Keratinocyte (primary cell): Measurements from ENCODE around the gene PCDHA6. TPM values are rescaled to one million over a fixed set of nuclear protein-coding genes. Genes with fewer than 3 reads are reported as not detected.

Source experiments
- DNase-seq: peaks from one replicate; pipeline ENCODE4 v3.0.0-alpha.2; 2011; ENCODE audit warnings: low read depth, missing footprints, low spot score
- FAIRE-seq: peaks from 2 replicates; lab custom pipeline; 2011; peaks lifted over from hg19 to GRCh38; lab: Jason Lieb, UNC
- H2AFZ ChIP-seq: 2 replicates; pipeline ENCODE4 v1.6.0; 2012; ENCODE audit warnings: low read length, control low read depth, inconsistent platforms; ENCODE audit not compliant: control insufficient read depth
- H3K27ac ChIP-seq: 2 replicates; pipeline ENCODE4 v1.5.1; 2011; ENCODE audit warnings: low read length; ENCODE audit not compliant: control insufficient read depth, insufficient read depth
- H3K27me3 ChIP-seq: 3 replicates; pipeline ENCODE4 v1.6.0; 2011; ENCODE audit warnings: low read length; ENCODE audit not compliant: control insufficient read depth, insufficient read depth; ENCODE audit errors: extremely low read depth
- H3K36me3 ChIP-seq, 2 experiments: 2 replicates in 1 of 2; 3 replicates in 1 of 2; pipeline ENCODE4 v1.5.1; 2011; ENCODE audit warnings: low read length in 2 of 2, mild to moderate bottlenecking in 1 of 2; ENCODE audit not compliant: control insufficient read depth in 2 of 2, insufficient read depth in 2 of 2; ENCODE audit errors: extremely low read depth in 1 of 2
- H3K4me1 ChIP-seq: 3 replicates; pipeline ENCODE4 v1.5.1; 2011; ENCODE audit warnings: low read length; ENCODE audit not compliant: control insufficient read depth, insufficient read depth; ENCODE audit errors: extremely low read depth
- H3K4me2 ChIP-seq: 3 replicates; pipeline ENCODE4 v1.6.0; 2011; ENCODE audit warnings: low read depth, low read length; ENCODE audit not compliant: control insufficient read depth, insufficient read depth; ENCODE audit errors: extremely low read depth
- H3K4me3 ChIP-seq, 3 experiments: fragments of 200-600 bp in 1 of 3; sonication (generic) in 1 of 3; 2 replicates in 2 of 3; 3 replicates in 1 of 3; pipeline ENCODE4 v1.5.1; 2011 to 2016; ENCODE audit warnings: low read length in 3 of 3, mild to moderate bottlenecking in 3 of 3, control low read depth in 2 of 3, inconsistent platforms in 1 of 3, low read depth in 1 of 3, mixed read lengths in 1 of 3, mixed run types in 1 of 3, moderate library complexity in 1 of 3; ENCODE audit not compliant: control insufficient read depth in 2 of 3, insufficient read depth in 2 of 3; ENCODE audit errors: extremely low read depth in 1 of 3
- H3K79me2 ChIP-seq: 2 replicates; pipeline ENCODE4 v1.6.0; 2012; ENCODE audit warnings: low read length; ENCODE audit not compliant: control insufficient read depth, insufficient read depth
- H3K9ac ChIP-seq: 3 replicates; pipeline ENCODE4 v1.6.0; 2011; ENCODE audit warnings: low read length; ENCODE audit not compliant: control insufficient read depth, insufficient read depth; ENCODE audit errors: extremely low read depth
- H3K9me1 ChIP-seq: 3 replicates; pipeline ENCODE4 v1.6.0; 2011; ENCODE audit warnings: low read length; ENCODE audit not compliant: control insufficient read depth, insufficient read depth; ENCODE audit errors: extremely low read depth
- H3K9me3 ChIP-seq: 2 replicates; pipeline ENCODE4 v1.5.1; 2012; ENCODE audit warnings: low read depth, low read length; ENCODE audit not compliant: control insufficient read depth
- H4K20me1 ChIP-seq: 3 replicates; pipeline ENCODE4 v1.6.0; 2011; ENCODE audit warnings: low read length; ENCODE audit not compliant: control insufficient read depth, insufficient read depth; ENCODE audit errors: extremely low read depth
- CTCF ChIP-seq, 3 experiments: IDR thresholded peaks in 1 of 3; conservative IDR thresholded peaks in 1 of 3; optimal IDR thresholded peaks in 1 of 3; 2 replicates in 2 of 3; 3 replicates in 1 of 3; pipeline versions ENCODE3 to v1.5.1; 2011; ENCODE audit warnings: low read length in 3 of 3, mild to moderate bottlenecking in 3 of 3, moderate library complexity in 2 of 3, control low read depth in 1 of 3, inconsistent platforms in 1 of 3; ENCODE audit not compliant: insufficient read depth in 2 of 3; ENCODE audit errors: extremely low read depth in 1 of 3
- EZH2 ChIP-seq: IDR thresholded peaks from one replicate; pipeline ENCODE4 v1.6.1; 2012; ENCODE audit warnings: inconsistent platforms, mild to moderate bottlenecking, low read length, moderate library complexity
- dilution Hi-C: fragments of 300-500 bp; cut with MboI; formaldehyde crosslinking; loops from one replicate; pipeline ENCODE4 v1.7.0; 2020; ENCODE audit warnings: low sequenced_read_pairs; ENCODE audit not compliant: extremely low pct_ligation_motif_present
- polyA plus RNA-seq, 5 experiments: library from polyadenylated mRNA; depleted of rRNA in 3 of 5; stranded (reverse) in 3 of 5; stranded (forward) in 1 of 5; unstranded in 1 of 5; fragments of >200 nt; gene quantifications; 1 replicate in 1 of 5; 2 replicates in 3 of 5; 3 replicates in 1 of 5; pipeline versions ENCODE4 v1.2.1 to v1.2.3, GENCODE V29; 2011 to 2012; ENCODE audit warnings: missing spikeins in 2 of 5, low read depth in 1 of 5, low replicate concordance in 1 of 5

Gene PCDHA6
- polyA plus RNA-seq, 1 donor (not counting 4 experiments of a cell fraction or from before 2014, with no cell fraction given): 0.04 TPM

- Histone ChIP-seq H3K27ac (no peak overlapping the region), H4K20me1 (no peaks in the 10 kb centered on the region), H3K4me2 (no peak overlapping the region), H3K9me1 (no peaks in the 10 kb centered on the region), H3K4me3 (no peak overlapping the region), H3K4me1 (no peaks in the 10 kb centered on the region), H3K9ac (no peak overlapping the region), H3K36me3 (no peaks in the 10 kb centered on the region), H3K27me3 (no peaks in the 10 kb centered on the region), H3K79me2 (no peaks in the 10 kb centered on the region), H2AFZ (no peak overlapping the region), H3K9me3 (peaks cover 11% of the 10 kb centered on the region)
- no peak for TF ChIP-seq CTCF (optimal IDR thresholded peaks at IDR 0.05 in 1 of 3, IDR thresholded peaks at IDR 0.05 in 1 of 3, conservative IDR thresholded peaks at IDR 0.05 in 1 of 3; ENCODE audit: extremely low read depth in 1 of 3, insufficient read depth in 2 of 3, low read length in 3 of 3)
- no peak for TF ChIP-seq EZH2
- FAIRE-seq (no peak), DNase-seq (no peak)
- dilution Hi-C loops: no loop called here
These were observed 49.5 kb downstream of the PCDHA6 start for GRCh38 chr5:140877262-140877581.

Other genes starting within 250 kb of the PCDHA6 start
- 0.06 to 0.19 TPM (median 0.18 TPM) in 3 replicates for gene CD14, start 194.8 kb upstream of the PCDHA6 start, polyA plus RNA-seq
- gene TMCO6, start 188.5 kb upstream of the PCDHA6 start, polyA plus RNA-seq: 7.6 to 9.2 TPM (median 7.9 TPM) in 3 replicates
- gene NDUFA2, start 180.3 kb upstream of the PCDHA6 start, polyA plus RNA-seq: 65.6 to 143 TPM (median 101 TPM) in 3 replicates
- 76.4 to 119 TPM (median 118 TPM) in 3 replicates for gene IK, start 180.1 kb upstream of the PCDHA6 start, polyA plus RNA-seq
- gene WDR55, start 163.1 kb upstream of the PCDHA6 start, polyA plus RNA-seq: 21.6 to 29.3 TPM (median 22.1 TPM) in 3 replicates
- gene DND1, start 154.4 kb upstream of the PCDHA6 start, polyA plus RNA-seq: 0.22 to 0.48 TPM (median 0.23 TPM) in 3 replicates
- 72.0 to 115 TPM (median 87.8 TPM) in 3 replicates for gene HARS1, start 136.6 kb upstream of the PCDHA6 start, polyA plus RNA-seq
- gene HARS2, start 136.5 kb upstream of the PCDHA6 start, polyA plus RNA-seq: 36.8 to 44.5 TPM (median 40.3 TPM) in 3 replicates
- 47.1 to 75.0 TPM (median 49.2 TPM) in 3 replicates for gene ZMAT2, start 127.5 kb upstream of the PCDHA6 start, polyA plus RNA-seq
- 0.03 to 0.07 TPM (median 0.06 TPM) in 3 replicates for gene PCDHA1, start 41.8 kb upstream of the PCDHA6 start, polyA plus RNA-seq
- 0.01 TPM in 1 of 3 replicates, not detected in the others for gene PCDHA2, start 33.1 kb upstream of the PCDHA6 start, polyA plus RNA-seq
- 0.01 to 0.02 TPM in 2 of 3 replicates, not detected in the other for gene PCDHA3, start 26.9 kb upstream of the PCDHA6 start, polyA plus RNA-seq
- 0.01 to 0.15 TPM (median 0.07 TPM) in 3 replicates for gene PCDHA4, start 20.9 kb upstream of the PCDHA6 start, polyA plus RNA-seq
- gene PCDHA5, start 6.3 kb upstream of the PCDHA6 start, polyA plus RNA-seq: 0.01 TPM in 1 of 3 replicates, not detected in the others
- 0.02 to 0.05 TPM (median 0.04 TPM) in 3 replicates for gene PCDHA7, start 6.3 kb downstream of the PCDHA6 start, polyA plus RNA-seq
- not detected in 3 replicates for gene PCDHA8, start 13.2 kb downstream of the PCDHA6 start, polyA plus RNA-seq
- gene PCDHA9, start 20.4 kb downstream of the PCDHA6 start, polyA plus RNA-seq: 0.01 TPM in 1 of 3 replicates, not detected in the others
- gene PCDHA10, start 27.9 kb downstream of the PCDHA6 start, polyA plus RNA-seq: 0.03 to 0.06 TPM (median 0.05 TPM) in 3 replicates
- 0.12 to 0.28 TPM in 2 of 3 replicates, not detected in the other for gene PCDHA11, start 41.0 kb downstream of the PCDHA6 start, polyA plus RNA-seq
- gene PCDHA12, start 47.3 kb downstream of the PCDHA6 start, polyA plus RNA-seq: 0.04 to 0.40 TPM (median 0.07 TPM) in 3 replicates
- gene PCDHA13, start 54.2 kb downstream of the PCDHA6 start, polyA plus RNA-seq: 0.04 to 0.12 TPM in 2 of 3 replicates, not detected in the other
- 0.14 to 0.64 TPM (median 0.45 TPM) in 3 replicates for gene PCDHAC1, start 98.3 kb downstream of the PCDHA6 start, polyA plus RNA-seq
- gene PCDHAC2, start 138.5 kb downstream of the PCDHA6 start, polyA plus RNA-seq: 1.2 to 2.1 TPM (median 1.9 TPM) in 3 replicates
- gene PCDHB1, start 223.4 kb downstream of the PCDHA6 start, polyA plus RNA-seq: not detected in 3 replicates